Dermis blood vessel endothelial cell (primary cell): ENCODE data around the gene NOX1. TPM values are rescaled to one million over a fixed set of nuclear protein-coding genes. Genes with fewer than 3 reads are reported as not detected.
"Not testable (repeated sequence)": the region's sequence is repeated elsewhere in the genome, so short reads cannot be mapped to it uniquely, and the experiment has no call there.

Source experiments
- DNase-seq: peaks from one replicate; pipeline ENCODE4 v3.0.0; 2010
- total RNA-seq: library from RNA; depleted of rRNA; stranded (reverse); fragments of >200 nt; gene quantifications from 2 replicates; pipeline ENCODE4 v1.2.3, GENCODE V29; 2014

The NOX1 gene
- total RNA-seq, 1 donor from 2014 or later, result not detected

DNA sequence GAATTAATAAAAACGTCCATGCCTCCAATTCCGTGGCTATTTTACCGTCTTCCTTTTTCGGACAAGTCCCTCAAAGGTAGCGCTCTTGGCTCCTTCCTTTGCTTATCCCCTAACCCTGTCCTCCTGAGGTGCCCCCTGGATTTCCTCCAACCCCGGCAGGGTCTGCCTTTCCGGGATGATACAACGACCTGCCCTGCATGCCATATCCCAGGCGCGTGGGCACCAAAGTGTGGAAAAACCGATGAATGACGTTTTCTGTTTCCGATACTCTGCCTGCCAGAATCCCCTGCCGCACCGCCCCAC lies 54.7 kb downstream of the NOX1 start:
- no peak for DNase-seq

DNA sequence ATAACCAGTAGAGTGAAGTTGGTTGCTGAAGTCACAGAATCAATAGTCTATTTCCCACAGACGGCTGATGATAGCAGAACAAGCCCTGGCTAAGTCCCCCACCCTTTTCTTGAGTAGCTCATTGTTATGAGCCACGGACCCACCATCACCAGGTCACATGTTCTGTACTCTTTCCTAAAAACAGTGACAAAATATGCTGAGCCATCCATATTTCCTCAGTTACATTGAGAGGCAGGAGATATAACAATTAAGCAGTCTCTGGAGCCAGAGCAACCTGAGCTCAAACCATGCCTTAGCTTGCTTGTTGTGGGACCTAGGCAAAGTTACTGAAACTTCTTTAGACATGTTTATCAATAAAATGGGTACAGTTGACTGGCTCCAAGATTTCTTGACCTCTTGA lies 56.8 kb downstream of the NOX1 start:
- DNase-seq, result no peak

DNA sequence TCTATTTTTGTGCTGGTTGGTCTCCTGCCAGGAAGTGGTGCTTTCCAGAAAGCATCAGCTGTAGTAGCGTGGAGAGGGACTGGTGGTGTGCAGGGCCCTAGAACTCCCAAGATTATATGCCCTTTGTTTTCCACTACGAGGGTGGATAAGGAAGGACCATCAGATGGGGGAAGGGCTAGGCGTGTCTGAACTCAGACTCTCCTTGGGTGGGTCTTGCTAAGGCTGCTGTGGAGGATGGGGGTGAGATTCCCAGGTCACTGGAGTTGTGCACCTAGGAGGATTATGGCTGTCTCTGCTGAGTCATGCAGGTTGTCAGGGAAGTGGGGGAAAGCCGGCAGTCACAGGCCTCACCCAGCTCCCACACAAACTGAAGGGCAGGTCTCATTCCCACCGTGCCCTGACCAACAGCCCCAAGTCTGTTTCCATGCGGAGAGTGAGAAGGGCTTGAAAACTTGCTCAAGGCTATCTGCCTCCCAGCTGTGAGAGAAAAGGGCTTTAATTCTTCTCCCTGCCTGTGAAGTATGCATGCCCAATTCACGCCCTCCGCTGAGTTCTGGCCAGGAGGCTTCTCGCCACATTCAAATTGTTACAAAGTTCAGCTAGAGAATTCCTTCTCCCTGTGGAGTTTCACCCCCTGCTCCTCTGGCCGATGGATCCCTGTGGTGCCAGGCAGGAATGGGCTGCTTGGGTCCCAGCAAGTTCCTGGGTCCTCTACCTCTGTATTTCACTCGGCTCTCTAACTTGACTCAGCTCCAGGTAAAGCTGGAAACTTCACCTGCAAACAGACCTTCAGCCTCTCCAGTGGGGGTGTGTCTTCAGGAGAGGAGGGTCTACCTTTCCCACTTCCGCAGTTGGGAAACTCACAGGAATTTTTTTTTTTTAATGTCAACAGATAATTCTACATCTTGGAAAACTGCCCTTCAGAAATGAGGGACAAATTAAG lies 61.7 kb downstream of the NOX1 start:
- DNase-seq, result no peak

DNA sequence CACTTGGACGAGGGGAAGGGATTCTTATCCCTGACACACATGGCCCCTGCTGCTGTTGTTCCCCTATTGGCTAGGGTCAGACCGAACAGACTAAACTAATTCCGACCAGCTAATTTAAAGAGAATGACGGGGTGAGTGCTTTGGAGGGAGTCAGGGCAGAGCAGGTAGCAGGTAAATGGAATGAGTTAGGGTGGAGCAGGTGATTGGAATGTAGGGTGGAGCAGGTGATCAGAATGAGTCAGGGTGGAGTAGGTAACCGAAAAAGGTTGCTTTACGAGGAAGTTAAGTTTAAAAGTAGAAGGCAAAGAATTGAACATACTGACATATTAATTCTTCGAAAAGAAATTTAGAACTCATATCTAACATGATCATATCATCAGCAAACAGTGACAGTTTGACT lies 65.9 kb downstream of the NOX1 start:
- DNase-seq, result not testable (repeated sequence)

DNA sequence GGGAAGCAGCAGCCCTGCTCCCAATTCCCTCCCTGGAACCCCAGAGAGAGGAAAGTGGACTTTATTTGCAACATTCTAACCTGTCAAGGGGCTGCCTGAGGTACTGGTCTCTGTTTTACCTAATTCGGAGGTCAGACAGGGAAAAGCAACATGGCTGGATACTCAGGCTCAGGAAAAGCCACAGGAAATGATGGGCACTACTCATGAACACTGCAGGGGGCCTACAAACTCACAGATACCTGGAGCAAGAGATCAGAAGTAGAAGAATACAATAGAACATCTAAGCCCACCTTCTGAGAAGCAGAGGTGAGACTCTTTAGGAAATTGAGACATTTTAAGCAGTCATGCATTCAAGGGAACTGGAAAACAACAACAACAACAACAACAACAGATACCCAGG lies 69.4 kb downstream of the NOX1 start:
- no peak for DNase-seq

DNA sequence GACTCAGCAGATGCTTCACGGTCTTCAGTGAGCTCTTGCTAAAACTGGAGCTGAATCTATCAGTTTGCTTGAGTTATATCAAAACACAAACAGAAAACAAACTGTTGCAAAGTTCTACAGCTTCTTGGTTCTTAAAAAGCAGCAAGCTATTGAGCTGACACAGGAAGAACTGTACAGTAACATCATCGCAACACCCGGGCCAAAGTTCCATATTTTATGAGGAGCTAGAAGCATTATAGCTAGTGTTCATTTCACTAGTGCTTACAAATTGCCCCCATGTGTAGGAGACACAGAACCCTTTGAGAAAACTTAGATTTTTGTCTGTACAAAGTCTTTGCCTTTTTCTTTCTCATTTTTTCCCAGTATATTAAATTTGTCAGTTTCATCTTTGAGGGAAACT lies 71.3 kb downstream of the NOX1 start:
- DNase-seq, result no peak

DNA sequence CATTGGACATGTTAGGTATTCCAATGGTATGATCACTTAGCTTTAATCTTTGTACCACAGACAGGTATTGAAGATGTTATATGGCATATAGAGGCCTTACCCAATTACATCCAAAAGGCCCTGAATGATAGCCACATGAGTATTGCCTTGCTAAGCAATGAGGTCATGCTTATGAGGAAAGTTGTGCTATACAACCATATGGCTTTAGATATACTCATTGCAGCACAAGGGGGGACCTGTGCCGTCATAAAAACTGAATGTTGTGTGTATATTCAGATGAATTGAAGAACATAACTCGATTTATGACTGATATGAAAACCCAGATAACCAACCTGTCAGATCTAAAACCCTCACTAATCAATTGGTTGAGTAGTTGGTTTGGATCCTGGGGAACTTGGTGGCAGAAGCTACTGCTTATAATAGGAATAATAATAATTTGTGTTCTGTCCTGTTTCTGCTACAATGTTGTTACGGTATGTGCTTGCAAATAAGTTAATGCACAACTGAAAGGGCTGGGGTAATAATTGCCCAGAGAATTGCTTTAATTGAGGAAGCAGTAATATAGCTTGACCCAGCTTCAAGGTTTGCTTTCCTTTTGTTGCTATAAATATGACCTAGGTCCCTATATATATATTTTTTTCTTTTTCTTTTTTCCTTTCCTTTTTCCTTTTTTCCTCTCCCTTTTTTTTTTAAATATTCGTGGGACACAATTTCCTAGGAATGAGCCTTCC lies 75.5 kb downstream of the NOX1 start:
- DNase-seq, result no peak

DNA sequence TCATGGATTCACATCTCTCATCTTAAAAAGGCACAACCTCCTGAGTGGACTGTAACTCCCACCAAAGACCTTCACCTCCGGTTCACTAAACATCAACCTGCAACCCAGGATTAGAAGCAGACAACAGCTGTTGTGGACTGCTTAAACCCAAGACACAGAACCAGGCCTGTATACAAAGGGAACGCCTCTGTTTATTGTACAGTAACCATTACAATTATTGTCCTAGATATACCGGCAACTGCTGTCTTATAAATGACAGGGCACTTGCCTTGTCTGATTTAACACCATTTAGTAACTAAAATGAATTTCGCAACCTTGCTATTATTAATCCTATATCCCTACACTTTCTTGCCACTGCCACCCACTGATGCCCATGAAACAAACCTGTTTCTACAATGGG lies 76.8 kb downstream of the NOX1 start:
- DNase-seq, result no peak

DNA sequence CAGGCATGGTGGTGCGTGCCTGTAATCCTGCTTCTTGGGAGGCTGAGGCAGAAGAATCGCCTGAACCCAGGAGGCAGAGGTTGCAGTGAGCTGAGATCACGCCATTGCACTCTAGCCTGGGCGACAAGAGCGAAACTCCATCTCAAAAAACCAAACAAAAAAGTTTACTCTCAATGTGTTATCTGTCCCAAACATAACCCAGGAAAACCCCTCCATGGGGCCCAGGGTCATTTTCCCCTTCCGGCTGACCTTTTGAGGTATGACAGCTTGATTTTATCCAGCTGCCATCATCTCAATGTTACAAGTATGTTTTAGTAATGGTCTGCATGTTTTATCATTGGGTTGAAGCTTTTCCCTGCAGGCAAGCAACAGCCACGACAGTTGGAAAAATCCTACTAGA lies 77.8 kb downstream of the NOX1 start:
- not testable (repeated sequence) for DNase-seq

Other genes starting within 250 kb of the NOX1 start
- 56.4 and 79.0 TPM in 2 replicates for gene TSPAN6, start 237.6 kb downstream of the NOX1 start, total RNA-seq
- gene SRPX2, start 230.2 kb downstream of the NOX1 start, total RNA-seq, result 21.8 and 22.0 TPM in 2 replicates
- gene SYTL4, start 142.2 kb downstream of the NOX1 start, total RNA-seq, result 31.7 and 52.4 TPM in 2 replicates
- 17.5 and 26.0 TPM in 2 replicates for gene CSTF2, start 54.0 kb downstream of the NOX1 start, total RNA-seq
- 0.05 and 0.17 TPM in 2 replicates for gene XKRX, start 54.6 kb upstream of the NOX1 start, total RNA-seq
- gene ARL13A, start 95.3 kb upstream of the NOX1 start, total RNA-seq, result not detected in 2 replicates
- gene TRMT2B, start 177.8 kb upstream of the NOX1 start, total RNA-seq, result 19.1 and 25.3 TPM in 2 replicates
- 0.85 and 1.7 TPM in 2 replicates for gene TMEM35A, start 204.5 kb upstream of the NOX1 start, total RNA-seq
- 10.7 and 30.2 TPM in 2 replicates for gene CENPI, start 223.8 kb upstream of the NOX1 start, total RNA-seq